ENCODE results near the gene TP53TG3B. TPM values are rescaled to one million over a fixed set of nuclear protein-coding genes. Genes with fewer than 3 reads are reported as not detected.
"Not testable (repeated sequence)": the region's sequence is repeated elsewhere in the genome, so short reads cannot be mapped to it uniquely, and the experiment has no call there.

TP53TG3B gene, protein sequence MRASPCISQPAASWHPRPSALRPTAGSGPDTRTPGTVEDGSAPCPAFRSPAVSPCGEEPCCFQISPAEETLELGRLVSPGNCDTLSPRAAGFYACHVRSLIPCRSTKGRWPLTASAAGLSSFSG
- polyA plus RNA-seq (2013), result not detected

GRCh38 chr16:33360541-33360940 lies at the start of gene TP53TG3B:
TSS of gene TP53TG3B (plus strand) at chr16:33360841. CDS start at chr16:33360909, 68 bp downstream.
- DNase-seq; POLR2A ChIA-PET; H3K27me3 ChIP-seq (replicated peaks in 2 of 5; ENCODE audit: control insufficient read depth in 4 of 5, insufficient read depth in 5 of 5, low read length in 4 of 5); H3K4me1 ChIP-seq (ENCODE audit: control extremely low read depth in 1 of 4, control insufficient read depth in 4 of 4, insufficient read depth in 4 of 4, low read length in 3 of 4); H3K27ac ChIP-seq (ENCODE audit: insufficient read depth in 1 of 2, low read depth in 1 of 2, low read length in 2 of 2, poor library complexity in 1 of 2, severe bottlenecking in 2 of 2); H3K4me3 ChIP-seq (ENCODE audit: control insufficient read depth in 1 of 7, extremely low read depth in 1 of 7, insufficient read depth in 4 of 7, low read depth in 2 of 7, low read length in 6 of 7); H3K9me3 ChIP-seq (ENCODE audit: control extremely low read depth in 1 of 5, control insufficient read depth in 4 of 5, insufficient read depth in 2 of 5, low read depth in 1 of 5, low read length in 4 of 5); H3K36me3 ChIP-seq (ENCODE audit: control insufficient read depth in 4 of 4, insufficient read depth in 4 of 4, low read length in 3 of 4); CTCF ChIA-PET: not testable (repeated sequence)
- WGBS (ENCODE audit: insufficient coverage), result no CpG with 5 or more reads among the region's 25 CpGs

DNA sequence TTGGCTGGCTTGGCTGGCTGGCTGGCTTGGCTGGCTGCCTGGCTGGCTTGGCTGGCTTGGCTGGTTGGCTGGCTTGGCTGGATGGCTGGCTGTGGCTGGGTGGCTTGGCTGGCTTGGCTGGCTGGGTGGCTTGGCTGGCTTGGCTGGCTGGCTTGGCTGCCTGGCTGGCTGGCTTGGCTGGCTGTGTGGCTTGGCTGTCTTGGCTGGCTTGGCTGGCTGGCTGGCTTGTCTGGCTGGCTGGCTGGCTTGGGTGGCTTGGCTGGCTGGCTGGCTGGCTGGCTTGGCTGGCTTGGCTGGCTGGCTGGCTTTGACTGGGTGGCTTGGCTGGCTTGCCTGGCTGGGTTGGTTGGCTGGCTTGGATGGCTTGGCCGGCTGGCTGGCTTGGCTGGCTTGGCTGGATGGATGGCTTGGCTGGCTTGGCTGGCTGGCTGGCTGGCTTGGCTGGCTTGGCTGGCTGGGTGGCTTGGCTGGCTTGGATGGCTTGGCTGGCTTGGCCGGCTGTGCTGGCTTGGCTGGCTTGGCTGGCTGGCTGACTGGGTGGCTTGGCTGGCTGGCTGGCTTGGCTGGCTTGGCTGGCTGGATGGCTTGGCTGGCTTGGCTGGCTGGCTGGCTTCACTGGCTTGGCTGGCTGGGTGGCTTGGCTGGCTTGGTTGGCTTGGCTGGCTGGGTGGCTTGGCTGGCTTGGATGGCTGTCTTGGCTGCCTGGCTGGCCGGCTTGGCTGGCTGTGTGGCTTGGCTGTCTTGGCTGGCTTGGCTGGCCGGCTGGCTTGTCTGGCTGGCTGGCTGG lies 24.2 kb upstream of the TP53TG3B start:
- DNase-seq; H3K27me3 ChIP-seq (replicated peaks in 2 of 5; ENCODE audit: control insufficient read depth in 4 of 5, insufficient read depth in 5 of 5, low read length in 4 of 5); CTCF ChIA-PET; H3K4me1 ChIP-seq (ENCODE audit: control extremely low read depth in 1 of 4, control insufficient read depth in 4 of 4, insufficient read depth in 4 of 4, low read length in 3 of 4); H3K4me3 ChIP-seq (ENCODE audit: control insufficient read depth in 1 of 7, extremely low read depth in 1 of 7, insufficient read depth in 4 of 7, low read depth in 2 of 7, low read length in 6 of 7); POLR2A ChIA-PET; H3K36me3 ChIP-seq (ENCODE audit: control insufficient read depth in 4 of 4, insufficient read depth in 4 of 4, low read length in 3 of 4); H3K27ac ChIP-seq (ENCODE audit: insufficient read depth in 1 of 2, low read depth in 1 of 2, low read length in 2 of 2, poor library complexity in 1 of 2, severe bottlenecking in 2 of 2): not testable (repeated sequence)
- peaks cover 0 to 18% (median 6%) of the 10 kb centered on the region in 5 experiments for H3K9me3 ChIP-seq (ENCODE audit: control extremely low read depth in 1 of 5, control insufficient read depth in 4 of 5, insufficient read depth in 2 of 5, low read depth in 1 of 5, low read length in 4 of 5)
- WGBS (ENCODE audit: insufficient coverage), result 85% methylated on average over 3 of the region's 4 CpGs

DNA sequence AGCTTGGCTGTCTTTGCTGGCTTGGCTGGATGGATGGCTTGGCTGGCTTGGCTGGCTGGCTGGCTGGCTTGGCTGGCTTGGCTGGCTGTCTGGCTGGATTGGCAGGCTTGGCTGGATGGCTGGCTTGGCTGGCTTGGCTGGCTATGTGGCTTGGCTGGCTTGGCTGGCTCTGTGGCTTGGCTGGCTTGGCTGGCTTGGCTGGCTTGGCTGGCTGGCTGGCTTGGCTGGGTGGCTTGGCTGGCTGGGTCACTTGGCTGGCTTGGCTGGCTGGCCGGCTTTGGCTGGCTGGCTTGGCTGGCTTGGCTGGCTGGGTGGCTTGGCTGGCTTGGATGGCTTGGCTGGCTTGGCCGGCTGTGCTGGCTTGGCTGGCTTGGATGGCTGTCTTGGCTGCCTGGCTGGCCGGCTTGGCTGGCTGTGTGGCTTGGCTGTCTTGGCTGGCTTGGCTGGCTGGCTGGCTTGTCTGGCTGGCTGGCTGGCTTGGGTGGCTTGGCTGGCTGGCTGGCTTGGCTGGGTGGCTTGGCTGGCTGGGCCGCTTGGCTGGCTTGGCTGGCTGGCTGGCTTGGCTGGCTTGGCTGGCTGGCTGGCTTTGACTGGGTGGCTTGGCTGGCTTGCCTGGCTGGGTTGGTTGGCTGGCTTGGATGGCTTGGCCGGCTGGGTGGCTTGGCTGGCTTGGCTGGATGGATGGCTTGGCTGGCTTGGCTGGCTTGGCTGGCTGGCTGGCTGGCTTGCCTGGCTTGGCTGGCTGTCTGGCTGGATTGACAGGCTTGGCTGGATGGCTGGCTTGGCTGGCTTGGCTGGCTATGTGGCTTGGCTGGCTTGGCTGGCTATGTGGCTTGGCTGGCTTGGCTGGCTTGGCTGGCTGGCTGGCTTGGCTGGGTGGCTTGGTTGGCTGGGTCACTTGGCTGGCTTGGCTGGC lies 22.8 kb upstream of the TP53TG3B start:
- H3K27ac ChIP-seq (ENCODE audit: insufficient read depth in 1 of 2, low read depth in 1 of 2, low read length in 2 of 2, poor library complexity in 1 of 2, severe bottlenecking in 2 of 2); POLR2A ChIA-PET; H3K27me3 ChIP-seq (replicated peaks in 2 of 5; ENCODE audit: control insufficient read depth in 4 of 5, insufficient read depth in 5 of 5, low read length in 4 of 5); H3K36me3 ChIP-seq (ENCODE audit: control insufficient read depth in 4 of 4, insufficient read depth in 4 of 4, low read length in 3 of 4); CTCF ChIA-PET; DNase-seq; H3K4me3 ChIP-seq (ENCODE audit: control insufficient read depth in 1 of 7, extremely low read depth in 1 of 7, insufficient read depth in 4 of 7, low read depth in 2 of 7, low read length in 6 of 7); H3K4me1 ChIP-seq (ENCODE audit: control extremely low read depth in 1 of 4, control insufficient read depth in 4 of 4, insufficient read depth in 4 of 4, low read length in 3 of 4): not testable (repeated sequence)
- 82% methylated on average over 5 of the region's 5 CpGs for WGBS (ENCODE audit: insufficient coverage)
- H3K9me3 ChIP-seq (ENCODE audit: control extremely low read depth in 1 of 5, control insufficient read depth in 4 of 5, insufficient read depth in 2 of 5, low read depth in 1 of 5, low read length in 4 of 5), result peaks cover 0 to 18% (median 6%) of the 10 kb centered on the region in 5 experiments

GRCh38 chr16:33338543-33338951 lies 22.1 kb upstream of the TP53TG3B start:
- H3K4me1 ChIP-seq (ENCODE audit: control extremely low read depth in 1 of 4, control insufficient read depth in 4 of 4, insufficient read depth in 4 of 4, low read length in 3 of 4); H3K27ac ChIP-seq (ENCODE audit: insufficient read depth in 1 of 2, low read depth in 1 of 2, low read length in 2 of 2, poor library complexity in 1 of 2, severe bottlenecking in 2 of 2); H3K4me3 ChIP-seq (ENCODE audit: control insufficient read depth in 1 of 7, extremely low read depth in 1 of 7, insufficient read depth in 4 of 7, low read depth in 2 of 7, low read length in 6 of 7); H3K36me3 ChIP-seq (ENCODE audit: control insufficient read depth in 4 of 4, insufficient read depth in 4 of 4, low read length in 3 of 4); CTCF ChIA-PET; DNase-seq; H3K27me3 ChIP-seq (replicated peaks in 2 of 5; ENCODE audit: control insufficient read depth in 4 of 5, insufficient read depth in 5 of 5, low read length in 4 of 5); POLR2A ChIA-PET: not testable (repeated sequence)
- WGBS (ENCODE audit: insufficient coverage), result 85% methylated on average over 2 of the region's 2 CpGs
- peaks cover 0 to 18% (median 6%) of the 10 kb centered on the region in 5 experiments for H3K9me3 ChIP-seq (ENCODE audit: control extremely low read depth in 1 of 5, control insufficient read depth in 4 of 5, insufficient read depth in 2 of 5, low read depth in 1 of 5, low read length in 4 of 5)

DNA sequence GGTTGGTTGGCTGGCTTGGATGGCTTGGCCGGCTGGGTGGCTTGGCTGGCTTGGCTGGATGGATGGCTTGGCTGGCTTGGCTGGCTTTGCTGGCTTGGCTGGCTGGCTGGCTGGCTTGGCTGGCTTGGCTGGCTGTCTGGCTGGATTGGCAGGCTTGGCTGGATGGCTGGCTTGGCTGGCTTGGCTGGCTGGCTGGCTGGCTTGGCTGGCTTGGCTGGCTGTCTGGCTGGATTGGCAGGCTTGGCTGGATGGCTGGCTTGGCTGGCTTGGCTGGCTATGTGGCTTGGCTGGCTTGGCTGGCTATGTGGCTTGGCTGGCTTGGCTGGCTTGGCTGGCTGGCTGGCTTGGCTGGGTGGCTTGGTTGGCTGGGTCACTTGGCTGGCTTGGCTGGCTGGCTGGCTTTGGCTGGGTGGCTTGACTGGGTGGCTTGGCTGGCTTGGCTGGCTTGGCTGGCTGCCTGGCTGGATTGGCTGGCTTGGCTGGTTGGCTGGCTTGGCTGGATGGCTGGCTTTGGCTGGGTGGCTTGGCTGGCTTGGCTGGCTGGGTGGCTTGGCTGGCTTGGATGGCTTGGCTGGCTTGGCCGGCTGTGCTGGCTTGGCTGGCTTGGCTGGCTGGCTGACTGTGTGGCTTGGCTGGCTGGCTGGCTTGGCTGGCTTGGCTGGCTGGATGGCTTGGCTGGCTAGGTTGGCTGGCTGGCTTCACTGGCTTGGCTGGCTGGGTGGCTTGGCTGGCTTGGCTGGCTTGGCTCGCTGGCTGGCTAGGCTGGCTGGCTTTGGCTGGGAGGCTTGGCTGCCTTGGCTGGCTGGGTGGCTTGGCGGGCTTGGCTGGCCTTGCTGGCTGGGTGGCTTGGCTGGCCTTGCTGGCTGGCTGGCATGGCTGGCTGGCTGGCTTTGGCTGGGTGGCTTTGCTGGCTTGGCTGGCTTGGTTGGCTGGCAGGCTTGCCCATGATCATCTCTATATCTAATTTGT lies 21.3 kb upstream of the TP53TG3B start:
- H3K9me3 ChIP-seq (ENCODE audit: control extremely low read depth in 1 of 5, control insufficient read depth in 4 of 5, insufficient read depth in 2 of 5, low read depth in 1 of 5, low read length in 4 of 5), result peaks cover 0 to 18% (median 6%) of the 10 kb centered on the region in 5 experiments
- DNase-seq; H3K27ac ChIP-seq (ENCODE audit: insufficient read depth in 1 of 2, low read depth in 1 of 2, low read length in 2 of 2, poor library complexity in 1 of 2, severe bottlenecking in 2 of 2); H3K4me3 ChIP-seq (ENCODE audit: control insufficient read depth in 1 of 7, extremely low read depth in 1 of 7, insufficient read depth in 4 of 7, low read depth in 2 of 7, low read length in 6 of 7); H3K27me3 ChIP-seq (replicated peaks in 2 of 5; ENCODE audit: control insufficient read depth in 4 of 5, insufficient read depth in 5 of 5, low read length in 4 of 5); POLR2A ChIA-PET; H3K36me3 ChIP-seq (ENCODE audit: control insufficient read depth in 4 of 4, insufficient read depth in 4 of 4, low read length in 3 of 4); H3K4me1 ChIP-seq (ENCODE audit: control extremely low read depth in 1 of 4, control insufficient read depth in 4 of 4, insufficient read depth in 4 of 4, low read length in 3 of 4); CTCF ChIA-PET: not testable (repeated sequence)
- 85% methylated on average over 3 of the region's 4 CpGs for WGBS (ENCODE audit: insufficient coverage)
